ENCODE results near the gene OTOG.
A peak's percentile ranks its signal among the peaks of the same experiment; 100 is the strongest.

Gene OTOG

DNA sequence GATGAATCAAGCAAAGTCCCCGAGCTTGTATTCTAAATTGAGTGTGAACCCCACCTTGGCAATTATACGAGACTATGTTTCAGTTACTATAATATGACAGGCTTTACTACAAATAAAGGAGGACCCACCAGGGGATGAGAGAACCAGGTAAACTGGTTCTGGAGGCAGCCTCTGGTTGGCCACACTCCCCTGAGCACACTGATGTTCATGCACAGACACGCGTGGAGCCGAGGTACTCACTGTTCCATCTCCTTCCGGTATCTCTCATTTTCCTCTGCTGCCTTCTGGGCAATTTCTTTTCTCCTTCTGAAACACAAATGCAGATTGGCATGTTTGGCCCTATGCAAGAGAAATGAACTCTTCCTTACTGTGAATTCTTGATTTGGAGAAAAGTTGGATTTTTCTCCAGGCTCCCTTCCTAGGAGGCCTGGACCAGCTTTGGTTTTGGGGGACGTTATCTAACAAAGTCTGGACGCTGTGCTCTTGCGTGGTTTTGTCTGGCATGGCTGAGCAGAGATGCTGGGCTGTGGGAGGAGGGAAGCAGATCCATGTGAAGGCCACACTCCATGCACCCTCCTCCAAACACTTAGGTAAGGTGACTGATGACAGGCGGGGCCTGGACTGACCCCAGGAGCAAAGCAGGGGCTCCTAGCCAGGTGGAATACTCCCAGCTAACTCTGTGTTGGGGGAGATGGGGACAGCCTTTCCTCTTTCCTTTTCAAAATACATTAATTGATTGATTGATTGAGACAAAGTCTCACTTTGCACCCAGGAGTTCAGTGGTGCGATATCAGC lies 25.8 kb upstream of the OTOG start:
- DNase-seq: no peak

DNA sequence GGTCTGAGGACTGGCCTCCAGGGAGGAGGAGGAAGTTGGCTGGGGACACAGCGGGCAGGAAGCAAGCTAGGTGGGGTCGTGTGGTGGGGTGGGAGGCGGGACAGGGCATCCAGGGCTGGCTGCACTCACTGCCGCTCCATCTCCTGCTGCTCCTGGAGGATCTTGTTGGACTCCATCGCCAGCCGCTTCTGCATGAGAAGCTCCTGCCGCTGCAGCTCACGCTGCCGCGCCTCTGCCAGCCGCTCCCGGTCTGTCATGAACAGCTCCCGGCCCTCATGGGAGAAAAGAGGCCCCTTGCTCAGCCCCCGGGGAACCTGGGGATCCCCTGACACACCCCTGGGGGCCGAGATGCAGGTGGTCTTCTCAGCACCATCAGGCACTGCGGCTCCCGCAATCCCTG lies 24.4 kb upstream of the OTOG start:
- no peak for DNase-seq

DNA sequence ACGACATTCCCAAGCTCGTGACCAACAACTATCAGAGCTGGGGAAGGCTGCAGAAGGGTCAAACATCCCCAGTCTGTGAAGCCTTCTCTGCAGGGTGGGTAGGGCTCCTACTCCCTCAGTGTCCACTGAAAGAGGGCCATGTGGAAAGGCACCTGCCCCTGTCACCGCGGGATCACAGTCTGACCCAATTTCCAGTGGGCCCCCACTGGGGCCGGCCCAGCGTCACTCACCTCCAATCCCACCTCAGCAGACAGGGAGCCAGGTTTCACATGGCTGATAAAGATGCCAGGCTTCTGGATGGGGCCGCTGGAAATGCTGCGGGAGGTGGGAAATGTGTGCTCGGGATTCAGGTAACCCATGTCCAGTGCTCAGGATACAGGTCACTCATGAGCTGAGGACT lies 22.8 kb upstream of the OTOG start:
- DNase-seq: no peak

GRCh38 chr11:17525570-17525969 lies 21.5 kb upstream of the OTOG start:
- no peak for DNase-seq

- DNase-seq: no peak
These were observed 20.7 kb upstream of the OTOG start for GRCh38 chr11:17526326-17526725.

DNA sequence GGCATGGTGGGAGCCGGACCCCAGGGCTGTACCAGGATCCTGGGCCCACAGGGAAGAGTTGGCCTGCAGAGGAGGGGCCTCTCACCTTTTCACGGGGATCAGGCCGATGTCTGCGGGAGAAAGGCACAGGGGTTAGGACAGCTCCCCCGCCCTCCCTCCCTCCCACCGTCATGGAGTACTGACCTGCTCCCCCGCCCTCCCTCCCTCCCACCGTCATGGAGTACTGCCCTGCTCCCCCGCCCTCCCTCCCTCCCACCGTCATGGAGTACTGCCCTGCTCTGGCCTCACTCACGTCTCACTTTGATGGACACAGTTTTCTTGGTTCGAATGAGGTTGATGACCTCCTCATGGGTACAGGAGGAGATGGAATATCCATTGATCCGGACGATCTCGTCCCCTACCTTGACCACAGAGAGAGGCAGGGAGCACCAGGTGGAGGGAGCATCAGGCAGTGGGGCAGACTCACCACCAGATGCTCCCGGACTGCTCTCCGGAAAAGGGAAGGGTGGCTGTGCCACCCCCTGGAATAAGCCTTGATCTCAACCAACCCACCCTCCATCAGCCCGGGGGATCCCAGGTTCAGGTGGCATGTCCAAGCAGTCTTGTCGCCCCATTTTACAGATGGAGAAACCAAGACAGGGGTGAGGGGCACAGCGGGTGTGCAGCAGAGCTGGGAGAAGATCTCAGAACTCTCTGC lies 20.0 kb upstream of the OTOG start:
- no peak for DNase-seq

DNA sequence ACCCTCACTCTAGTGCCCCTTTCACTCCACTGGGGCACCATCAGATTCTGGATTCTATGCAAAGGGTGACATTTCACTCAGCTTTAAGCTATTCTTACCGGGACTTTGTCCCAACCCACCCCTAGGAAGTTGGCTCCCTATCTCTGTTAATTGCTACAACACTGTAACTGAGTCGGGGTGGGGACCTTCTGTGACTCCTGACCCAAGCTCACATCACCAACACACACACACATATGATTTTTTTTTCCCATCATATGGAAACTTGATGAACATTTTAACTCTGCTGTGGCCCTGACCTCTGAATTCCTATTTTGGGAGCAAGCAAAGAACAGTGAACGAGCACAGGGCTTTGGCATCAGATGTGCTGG lies 19.4 kb upstream of the OTOG start:
- DNase-seq: no peak

DNA sequence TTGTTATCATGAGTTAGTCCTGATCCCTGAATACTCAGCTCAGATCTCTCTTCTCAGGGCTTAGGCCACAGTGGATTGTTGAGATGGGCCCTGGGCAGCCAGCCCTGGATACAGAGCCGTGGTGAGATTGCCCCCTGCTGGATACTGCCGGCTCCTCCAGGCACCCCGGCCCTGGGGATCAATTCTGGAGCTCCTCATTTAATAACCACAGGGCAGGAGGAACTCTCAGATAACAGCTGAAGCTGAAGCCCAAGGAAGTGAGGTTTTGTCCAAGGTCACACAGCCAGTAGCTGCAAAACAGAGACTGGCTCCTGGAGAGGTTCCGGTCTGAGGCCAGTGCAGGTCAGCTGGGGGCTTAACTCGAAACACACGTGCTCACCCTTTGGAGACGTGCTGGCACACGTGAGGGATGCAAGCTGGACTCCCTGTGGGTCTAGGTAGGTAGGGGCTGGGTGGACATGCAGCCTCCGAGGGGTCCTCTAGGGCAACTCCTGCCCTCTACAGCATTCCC lies 18.8 kb upstream of the OTOG start:
- peak; percentile 82 for DNase-seq

DNA sequence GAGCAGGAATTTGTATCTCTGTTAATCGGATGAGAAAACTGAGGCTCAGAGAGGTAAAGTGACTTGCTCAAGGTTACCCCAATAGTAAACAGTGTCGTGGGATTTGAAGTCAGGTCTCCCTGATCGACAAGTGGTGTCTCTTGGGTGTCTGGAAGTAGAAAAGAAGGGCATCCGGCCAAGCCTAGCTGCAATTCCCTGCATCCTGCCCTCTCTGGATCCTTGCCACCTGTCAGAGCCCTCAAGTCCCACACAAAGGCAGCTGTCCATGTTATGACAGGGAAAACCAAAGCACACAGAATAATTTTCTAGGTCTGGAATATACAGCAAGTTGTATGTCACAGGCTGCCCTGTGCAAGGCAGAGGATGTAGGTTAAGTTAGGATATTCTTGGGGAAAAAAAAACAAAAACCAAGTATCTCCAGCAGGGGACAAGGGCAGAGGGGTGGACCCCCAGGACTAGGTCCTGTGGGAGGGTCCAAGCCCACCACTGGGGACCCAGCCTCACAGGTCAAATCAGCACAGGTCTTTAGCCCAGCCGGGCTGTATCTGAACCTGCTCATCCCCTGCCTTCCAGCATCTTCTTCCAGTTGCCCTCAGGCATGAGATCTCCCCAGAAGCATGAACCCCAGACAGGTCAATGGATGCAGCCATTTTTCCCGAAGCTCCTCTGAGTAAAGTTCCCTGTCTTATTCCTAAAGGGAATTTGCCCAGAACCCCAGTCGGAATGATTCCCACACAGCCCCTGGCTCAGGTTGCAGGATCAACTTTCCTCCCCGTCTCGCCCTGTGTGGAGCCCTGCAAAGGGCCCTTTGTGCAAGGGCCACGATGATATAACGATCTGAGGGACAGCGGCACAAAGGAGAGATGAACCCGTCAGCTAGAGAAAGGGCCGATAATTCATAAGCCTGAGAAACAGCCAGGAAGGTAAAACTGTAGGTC lies 17.9 kb upstream of the OTOG start:
- no peak for DNase-seq

DNA sequence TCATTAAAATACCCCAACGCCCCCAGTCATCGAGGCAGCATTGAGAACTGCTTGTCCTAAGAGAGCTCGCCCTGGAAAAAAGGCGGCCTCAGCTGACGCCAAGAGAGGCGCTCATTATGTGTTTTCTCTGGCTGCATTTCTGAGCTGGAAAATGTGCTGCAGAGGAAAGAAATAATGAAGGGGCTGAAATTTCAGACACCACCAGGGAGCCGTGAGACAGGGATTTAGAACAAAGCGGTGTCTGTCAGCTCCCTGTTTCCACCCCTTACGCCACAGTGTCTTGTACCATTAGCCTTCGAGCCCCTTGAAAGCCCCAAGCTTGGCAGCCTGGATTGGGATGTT lies 17.2 kb upstream of the OTOG start:
- peak; percentile 65 for DNase-seq

GRCh38 chr11:17531071-17531600 lies 15.9 kb upstream of the OTOG start:
- DNase-seq: no peak

GRCh38 chr11:17531636-17532113 lies 15.4 kb upstream of the OTOG start:
- no peak for DNase-seq

DNA sequence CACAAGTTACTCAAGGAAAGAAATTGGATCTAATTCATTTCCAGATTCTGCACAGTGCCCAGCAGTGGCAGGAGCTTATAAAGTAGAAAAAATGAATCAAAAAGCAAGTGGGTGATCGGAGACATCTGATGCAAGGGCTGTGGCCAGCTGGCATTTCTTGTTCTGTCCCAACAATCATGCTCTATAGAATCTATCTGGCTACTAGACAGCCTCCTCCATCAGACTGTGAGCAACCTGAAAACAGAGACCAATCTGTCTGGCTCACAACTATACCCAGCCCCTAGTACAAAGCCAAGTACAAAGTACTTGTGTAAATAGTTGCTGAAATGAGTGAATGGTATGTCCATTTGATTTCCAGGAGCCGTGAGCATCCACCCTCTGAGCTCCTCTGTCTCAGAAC lies 14.3 kb upstream of the OTOG start:
- DNase-seq: no peak

DNA sequence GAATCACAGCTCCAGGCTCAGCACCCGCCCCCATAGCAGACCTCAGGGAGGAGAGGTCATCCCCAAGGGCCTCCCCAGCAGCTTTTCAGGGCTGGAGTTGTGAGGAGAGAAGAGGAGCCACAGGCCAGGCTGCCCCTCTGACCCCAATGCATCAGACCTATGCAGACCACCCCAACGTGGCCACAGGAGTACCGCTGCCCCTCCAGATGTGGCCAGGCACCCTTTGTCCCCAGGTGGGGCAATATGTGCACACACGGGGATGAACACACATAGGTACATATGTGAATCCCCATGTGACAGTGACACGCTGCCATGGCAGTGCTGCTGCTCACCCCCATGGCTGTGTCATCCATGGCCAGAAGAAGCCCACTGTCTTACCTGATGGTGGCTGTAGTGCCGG lies 13.7 kb upstream of the OTOG start:
- DNase-seq: no peak

- DNase-seq: no peak
These were observed 13.2 kb upstream of the OTOG start for GRCh38 chr11:17533778-17534415.

GRCh38 chr11:17535488-17535887 lies 11.6 kb upstream of the OTOG start:
- DNase-seq: no peak

DNA sequence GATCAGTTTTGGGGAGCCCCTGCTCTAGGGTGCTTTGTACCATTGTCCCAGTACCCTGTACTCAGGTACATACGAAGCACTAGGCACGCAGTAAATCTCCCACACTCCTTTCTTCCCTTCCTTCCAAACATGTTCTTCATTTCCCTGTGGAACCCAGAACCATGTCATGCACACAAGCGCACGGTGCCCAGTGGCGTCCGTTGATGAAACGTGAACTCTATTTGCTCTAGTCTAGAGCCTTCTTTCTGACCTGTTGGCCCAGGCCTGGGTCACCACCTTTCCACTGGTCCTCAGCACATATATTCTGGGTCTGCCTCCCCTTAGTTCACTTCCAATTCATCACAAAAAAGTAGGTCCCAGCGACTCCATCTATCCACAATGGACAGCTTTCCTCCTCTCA lies 9.8 kb upstream of the OTOG start:
- no peak for DNase-seq

DNA sequence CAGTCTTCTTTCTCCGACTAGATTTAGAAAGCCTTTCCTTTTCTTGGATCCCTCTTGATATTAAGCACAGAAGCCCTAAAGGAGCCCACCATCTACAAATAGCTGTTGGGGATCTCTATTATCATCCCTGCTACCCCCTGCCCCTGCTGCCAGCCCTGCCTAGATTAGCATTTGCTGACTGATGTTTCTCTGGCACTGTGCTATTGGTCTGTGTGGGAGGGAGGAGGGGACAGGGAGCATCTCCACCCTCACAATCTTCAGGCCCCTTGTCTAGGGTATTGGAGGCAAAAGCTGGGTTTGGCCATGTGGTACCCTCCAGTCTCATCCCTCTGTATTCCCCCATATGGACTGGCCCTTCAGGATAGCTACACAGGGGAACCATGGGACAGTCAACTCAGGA lies 9.0 kb upstream of the OTOG start:
- DNase-seq: no peak

DNA sequence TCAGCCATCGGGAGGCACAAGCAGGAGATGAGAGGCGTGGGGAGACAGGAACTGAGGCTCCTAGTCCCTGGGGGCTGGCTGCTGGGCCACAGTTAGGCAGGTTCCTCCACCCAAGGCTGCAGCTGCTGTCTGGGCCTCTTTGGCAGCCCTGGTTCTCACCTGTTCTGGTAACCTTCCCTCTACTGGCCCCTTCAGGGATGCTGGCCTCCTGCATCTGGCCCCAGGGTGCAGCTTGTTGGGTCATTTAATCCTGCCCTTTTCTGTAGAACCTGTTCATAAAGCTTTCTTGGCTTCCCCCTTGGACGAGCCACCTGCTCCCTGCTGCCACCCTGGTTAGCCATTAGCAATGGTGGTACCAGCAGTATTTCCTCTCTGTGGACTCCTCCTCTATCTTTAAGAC lies 8.3 kb upstream of the OTOG start:
- DNase-seq: no peak

DNA sequence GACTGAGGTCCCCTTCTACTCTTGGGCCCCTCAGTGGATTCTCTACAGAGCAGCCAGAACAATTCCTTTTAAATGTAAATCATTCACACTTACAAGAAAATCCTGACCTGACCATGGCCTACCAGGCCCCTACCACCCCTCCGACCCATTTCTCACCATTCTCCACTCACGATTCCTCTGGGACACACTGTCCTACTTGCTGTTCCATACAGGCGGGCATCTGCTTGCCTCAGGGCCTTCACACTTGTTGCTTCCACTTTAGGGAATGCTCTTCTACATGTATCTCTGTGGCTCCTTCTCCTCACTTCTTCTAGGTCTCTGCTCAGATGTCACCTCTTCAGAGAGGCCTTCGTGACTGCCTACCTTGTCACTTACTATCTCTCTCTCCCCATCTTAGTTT lies 6.3 kb upstream of the OTOG start:
- no peak for DNase-seq

DNA sequence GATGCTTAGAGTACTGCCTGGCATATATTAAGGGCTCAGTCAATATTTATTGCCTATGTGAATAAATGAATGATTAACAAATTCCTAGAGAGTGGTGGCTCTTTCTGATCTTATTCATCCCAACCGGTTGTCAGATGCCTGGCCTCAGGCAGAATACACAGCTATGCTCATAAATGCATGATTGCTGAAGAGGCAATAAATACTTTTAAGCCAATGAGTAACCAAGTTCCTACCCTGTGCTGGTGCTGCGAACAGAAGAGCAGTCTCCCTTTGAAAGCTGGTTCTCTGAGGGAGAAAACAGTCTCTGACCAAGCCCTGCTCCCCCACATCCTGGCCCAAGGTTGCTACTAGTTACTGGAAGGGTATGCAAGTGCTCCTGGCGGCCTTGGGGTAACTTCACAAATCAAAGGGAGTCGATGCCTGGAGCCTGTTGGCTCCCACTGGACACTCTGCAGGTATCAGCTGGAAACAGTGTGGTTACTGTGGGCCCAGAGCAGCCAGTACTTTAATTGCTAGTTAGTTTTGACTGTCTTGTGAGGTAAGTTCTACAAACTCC lies 5.7 kb upstream of the OTOG start:
- no peak for DNase-seq

DNA sequence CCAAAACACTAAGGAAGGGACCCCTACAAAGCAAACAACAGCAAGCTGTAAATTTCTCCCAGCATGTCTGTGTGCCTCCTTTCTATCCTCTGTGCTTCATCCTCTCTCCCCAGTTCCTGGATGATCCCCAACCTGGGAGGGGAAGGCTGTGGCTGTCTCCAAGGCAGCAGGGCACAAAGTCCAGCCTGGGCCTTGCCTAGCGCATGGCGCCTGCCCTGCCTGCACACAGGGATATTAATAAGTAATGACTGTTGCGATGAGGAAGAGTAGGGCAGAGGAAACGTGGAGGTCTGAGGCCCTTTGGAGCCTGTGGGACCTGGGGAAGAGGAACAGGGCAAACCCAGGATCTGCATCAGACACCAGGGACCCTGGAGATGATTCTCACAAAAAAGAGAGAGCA lies 4.8 kb upstream of the OTOG start:
- peak; percentile 18 for DNase-seq

Data from midbrain (tissue), 1 donor.